ENCODE data around the gene ODAD2.
A peak's percentile ranks its signal among the peaks of the same experiment; 100 is the strongest.
"Not testable (repeated sequence)": the region's sequence is repeated elsewhere in the genome, so short reads cannot be mapped to it uniquely, and the experiment has no call there.

The ODAD2 gene

GRCh38 chr10:27959093-27959715 lies 39.7 kb downstream of the ODAD2 start:
- DNase-seq (ENCODE audit: low read depth), result no peak
- TF ChIP-seq CTCF (conservative IDR thresholded peaks at IDR 0.05; ENCODE audit: low read depth, low read length), result no peak
- no peak overlapping the region for H3K4me3 ChIP-seq (ENCODE audit: low read depth, low read length)

- not testable (repeated sequence) for DNase-seq (ENCODE audit: low read depth); H3K4me3 ChIP-seq (ENCODE audit: low read depth, low read length)
Measured at GRCh38 chr10:27958383-27958782, 40.5 kb downstream of the ODAD2 start.

GRCh38 chr10:27950242-27950564 lies 48.7 kb downstream of the ODAD2 start:
- TF ChIP-seq CTCF (conservative IDR thresholded peaks at IDR 0.05; ENCODE audit: low read depth, low read length), result no peak
- no peak overlapping the region for H3K4me3 ChIP-seq (ENCODE audit: low read depth, low read length)
- DNase-seq (ENCODE audit: low read depth), result no peak

GRCh38 chr10:27949528-27950241 lies 49.2 kb downstream of the ODAD2 start:
- no peak for TF ChIP-seq CTCF (conservative IDR thresholded peaks at IDR 0.05; ENCODE audit: low read depth, low read length)
- no peak overlapping the region for H3K4me3 ChIP-seq (ENCODE audit: low read depth, low read length)
- DNase-seq (ENCODE audit: low read depth), result peak; percentile 3

- H3K4me3 ChIP-seq (ENCODE audit: low read depth, low read length), result no peak overlapping the region
- no peak for DNase-seq (ENCODE audit: low read depth)
- no peak for TF ChIP-seq CTCF (conservative IDR thresholded peaks at IDR 0.05; ENCODE audit: low read depth, low read length)
Measured at GRCh38 chr10:27948186-27948585, 50.7 kb downstream of the ODAD2 start.

- no peak for DNase-seq (ENCODE audit: low read depth)
- no peak overlapping the region for H3K4me3 ChIP-seq (ENCODE audit: low read depth, low read length)
- no peak for TF ChIP-seq CTCF (conservative IDR thresholded peaks at IDR 0.05; ENCODE audit: low read depth, low read length)
Measured at GRCh38 chr10:27947540-27947939, 51.3 kb downstream of the ODAD2 start.

- no peak for DNase-seq (ENCODE audit: low read depth)
- H3K4me3 ChIP-seq (ENCODE audit: low read depth, low read length), result no peak overlapping the region
- no peak for TF ChIP-seq CTCF (conservative IDR thresholded peaks at IDR 0.05; ENCODE audit: low read depth, low read length)
Measured at GRCh38 chr10:27944005-27944404, 54.9 kb downstream of the ODAD2 start.
